HG02981 (cell line): ENCODE data around the gene SH3BGRL3.
"Not testable (repeated sequence)": the region's sequence is repeated elsewhere in the genome, so short reads cannot be mapped to it uniquely, and the experiment has no call there.

ENCODE experiments used
- ATAC-seq: cut with Tn5 transposase; IDR thresholded peaks from one replicate; pipeline ENCODE4 v1.9.1; 2021; ENCODE audit warnings: mild to moderate bottlenecking, moderate library complexity; ENCODE audit not compliant: unreplicated experiment

SH3BGRL3 gene

GRCh38 chr1:26290122-26290881, 10.4 kb downstream of the SH3BGRL3 start:
- no peak for ATAC-seq

- ATAC-seq, result no peak
These were observed 11.0 kb downstream of the SH3BGRL3 start for GRCh38 chr1:26290882-26291261.

- no peak for ATAC-seq
These were observed 11.5 kb downstream of the SH3BGRL3 start for GRCh38 chr1:26291433-26291832.

GRCh38 chr1:26291939-26292338, 12.1 kb downstream of the SH3BGRL3 start:
- no peak for ATAC-seq

- not testable (repeated sequence) for ATAC-seq
These were observed 12.8 kb downstream of the SH3BGRL3 start for GRCh38 chr1:26292735-26293134.

- no peak for ATAC-seq
These were observed 14.1 kb downstream of the SH3BGRL3 start for GRCh38 chr1:26293911-26294463.

GRCh38 chr1:26295194-26296138, 15.6 kb downstream of the SH3BGRL3 start:
- ATAC-seq, result no peak

- no peak for ATAC-seq
These were observed 16.6 kb downstream of the SH3BGRL3 start for GRCh38 chr1:26296340-26297056.

GRCh38 chr1:26297057-26297790, 17.3 kb downstream of the SH3BGRL3 start:
- no peak for ATAC-seq

- no peak for ATAC-seq
These were observed 17.9 kb downstream of the SH3BGRL3 start for GRCh38 chr1:26297791-26298124.

- ATAC-seq, result no peak
These were observed 20.8 kb downstream of the SH3BGRL3 start for GRCh38 chr1:26300578-26301275.

GRCh38 chr1:26302733-26303405, 23.0 kb downstream of the SH3BGRL3 start:
- no peak for ATAC-seq

- ATAC-seq, result no peak
These were observed 25.9 kb downstream of the SH3BGRL3 start for GRCh38 chr1:26305667-26306289.

- ATAC-seq, result peak; percentile 98
These were observed 26.7 kb downstream of the SH3BGRL3 start, which contains the start of gene UBXN11 for GRCh38 chr1:26306290-26307229. TSS of gene UBXN11 (minus strand) at chr1:26306636. CDS start at chr1:26302883, 3,753 bp downstream.

GRCh38 chr1:26307363-26307781, 27.5 kb downstream of the SH3BGRL3 start:
- no peak for ATAC-seq

GRCh38 chr1:26307966-26308899, 28.3 kb downstream of the SH3BGRL3 start:
- ATAC-seq, result not testable (repeated sequence)
